K562 (cell line): ENCODE measurements around the gene RPL15. TPM values are rescaled to one million over a fixed set of nuclear protein-coding genes. Genes with fewer than 3 reads are reported as not detected.
A peak's percentile ranks its signal among the peaks of the same experiment; 100 is the strongest.

Experiments
- ATAC-seq: fragments of 200-7000 bp; cut with Tn5 transposase; 3 replicates; pipeline ENCODE4 v1.9.1; 2020; ENCODE audit warnings: moderate library complexity
- BruUV-seq: library from RNA; stranded (reverse); fragments of 400-500 nt; replicated peaks from 2 replicates; lab custom pipeline; 2021; lab: Mats Ljungman, UMichigan
- CTCF ChIA-PET: fragments of 300-600 bp; formaldehyde crosslinking; extraction: SDS; loops from one replicate; lab custom pipeline; 2021; ENCODE audit warnings: low intra/inter-chr PET ratio; lab: Yijun Ruan, JAX
- POLR2A ChIA-PET: fragments of 300-600, 350-650 bp; sonication (Branson Sonifier 250); formaldehyde crosslinking; extraction: SDS; loops from one replicate; lab custom pipeline; 2021; ENCODE audit warnings: antibody characterized with exemption, inconsistent platforms; lab: Yijun Ruan, JAX
- DNase-seq, 4 experiments: peaks; one replicate each; pipeline versions ENCODE4 v3.0.0 to v3.0.0-alpha.2; 2011 to 2018; ENCODE audit warnings: low spot score in 3 of 4, mixed read lengths in 3 of 4; ENCODE audit errors: extremely low read depth in 1 of 4
- FAIRE-seq: peaks from 2 replicates; lab custom pipeline; 2011; peaks lifted over from hg19 to GRCh38; lab: Jason Lieb, UNC
- H2AFZ ChIP-seq: 2 replicates; pipeline ENCODE4 v1.6.0; 2011; ENCODE audit warnings: low read depth, low read length, control low read depth, inconsistent platforms
- H3K27ac ChIP-seq: fragments of 200-600 bp; 3 replicates; pipeline ENCODE4 v1.8.0; 2011; ENCODE audit warnings: low read depth, mild to moderate bottlenecking, control low read depth, inconsistent platforms, low read length, moderate library complexity, mixed read lengths; ENCODE audit errors: extremely low read depth
- H3K27me3 ChIP-seq, 2 experiments: fragments of 300-600 bp in 1 of 2; 2 replicates in 1 of 2; 3 replicates in 1 of 2; pipeline versions ENCODE4 v1.6.0 to v1.8.0; 2011; ENCODE audit warnings: inconsistent platforms in 2 of 2, low read length in 2 of 2, mild to moderate bottlenecking in 1 of 2, mixed read lengths in 1 of 2, moderate library complexity in 1 of 2; ENCODE audit not compliant: control insufficient read depth in 2 of 2, insufficient read depth in 2 of 2
- H3K36me3 ChIP-seq: fragments of 300-600 bp; 3 replicates; pipeline ENCODE4 v1.8.0; 2011; ENCODE audit warnings: mild to moderate bottlenecking, low read length, inconsistent platforms; ENCODE audit not compliant: control insufficient read depth, insufficient read depth
- H3K4me1 ChIP-seq, 2 experiments: fragments of 200-600 bp in 1 of 2; replicated peaks in 1 of 2; 2 replicates in 1 of 2; 3 replicates in 1 of 2; pipeline versions ENCODE4 v1.5.1 to v1.8.0; 2011; ENCODE audit warnings: inconsistent platforms in 2 of 2, low read length in 2 of 2, mild to moderate bottlenecking in 1 of 2, mixed read lengths in 1 of 2, moderate library complexity in 1 of 2; ENCODE audit not compliant: control insufficient read depth in 2 of 2, insufficient read depth in 2 of 2
- H3K4me2 ChIP-seq: 2 replicates; pipeline ENCODE4 v1.6.1; 2011; ENCODE audit warnings: low read length, control low read depth, inconsistent platforms, mixed read lengths; ENCODE audit not compliant: insufficient read depth
- H3K4me3 ChIP-seq: fragments of 200-600 bp; sonication (generic), shearing (Covaris generic); 2 replicates; pipeline ENCODE4 v1.5.1; 2016; ENCODE audit warnings: control low read depth, inconsistent platforms
- H3K79me2 ChIP-seq: fragments of 200-600 bp; 3 replicates; pipeline ENCODE4 v1.8.0; 2011; ENCODE audit warnings: low read length, inconsistent platforms; ENCODE audit not compliant: control insufficient read depth, insufficient read depth
- H3K9ac ChIP-seq, 2 experiments: 2 replicates each; pipeline versions ENCODE4 v1.6.0 to v1.6.1; 2011; ENCODE audit warnings: low read depth in 2 of 2, low read length in 2 of 2, control low read depth in 1 of 2, inconsistent platforms in 1 of 2, mild to moderate bottlenecking in 1 of 2, mixed read lengths in 1 of 2; ENCODE audit not compliant: insufficient read depth in 1 of 2
- H3K9me1 ChIP-seq: one replicate; pipeline ENCODE4 v1.6.0; 2011; ENCODE audit warnings: inconsistent platforms, mild to moderate bottlenecking, low read length, moderate library complexity; ENCODE audit not compliant: control insufficient read depth, insufficient read depth
- H3K9me3 ChIP-seq: replicated peaks from 2 replicates; pipeline ENCODE4 v1.5.1; 2011; ENCODE audit warnings: low read depth, low read length, inconsistent platforms; ENCODE audit not compliant: control insufficient read depth, insufficient read depth
- H4K20me1 ChIP-seq: replicated peaks from 2 replicates; pipeline ENCODE4 v1.6.1; 2011; ENCODE audit warnings: low read length, inconsistent platforms, mixed read lengths; ENCODE audit not compliant: control insufficient read depth, insufficient read depth
- ELF4 ChIP-seq: fragments of 450-650 bp; formaldehyde crosslinking; IDR thresholded peaks from 2 replicates; pipeline ENCODE4 v1.4.0; 2022; ENCODE audit warnings: missing genetic modification characterization
- EWSR1 ChIP-seq: fragments of 450-650 bp; IDR thresholded peaks from 2 replicates; pipeline ENCODE4 v1.6.1; 2018; ENCODE audit warnings: borderline replicate concordance, mild to moderate bottlenecking, low read depth, moderate library complexity; ENCODE audit not compliant: partially characterized antibody
- POLR2H ChIP-seq: IDR thresholded peaks from 2 replicates; pipeline ENCODE4 v1.6.1; 2016; ENCODE audit warnings: missing genetic modification characterization, low read depth, mild to moderate bottlenecking, control low read depth, missing compliant biosample characterization, moderate library complexity
- RBFOX2 ChIP-seq: fragments of 200-400 bp; formaldehyde crosslinking; IDR thresholded peaks from 2 replicates; pipeline ENCODE4 v1.6.1; 2017; ENCODE audit warnings: low read depth, mild to moderate bottlenecking, low read length, moderate library complexity
- WGBS: fragments of 100-300 bp; shearing (Covaris generic); methylation state at CpG from one replicate; pipeline ENCODE4 v1.1.6; 2016; ENCODE audit warnings: low coverage, mixed read lengths; ENCODE audit not compliant: insufficient coverage; ENCODE audit errors: missing lambda C conversion rate; 5-methylcytosine and 5-hydroxymethylcytosine counted together
- in situ Hi-C: fragments of 300-500 bp; cut with MboI; formaldehyde crosslinking; loops from 4 replicates; pipeline ENCODE4 v1.15.0; 2018; ENCODE audit warnings: inconsistent platforms, mixed read lengths
- intact Hi-C: fragments of 100-400 bp; cut with micrococcal nuclease; formaldehyde crosslinking; loops from 2 replicates; pipeline ENCODE4 v1.14.2; 2022
- polyA plus RNA-seq, 8 experiments: library from polyadenylated mRNA; depleted of rRNA in 4 of 8; stranded (reverse) in 5 of 8; unstranded in 3 of 8; fragments of >200 nt; fragmentation: Nextera tagmentation in 2 of 8; fragmentation: Illumina TruSeq in 1 of 8; extraction: Ambion mirVana in 2 of 8; extraction: Trizol in 1 of 8; gene quantifications; 2 replicates each; pipeline versions ENCODE4 v1.2.1 to v1.2.3, GENCODE V29; 2011 to 2014; ENCODE audit warnings: inconsistent platforms in 1 of 8, missing spikeins in 1 of 8
- total RNA-seq, 7 experiments: library from RNA; depleted of rRNA in 6 of 7; stranded (reverse); fragments of >200 nt in 6 of 7; fragmentation: Illumina TruSeq in 2 of 7; extraction: Trizol in 2 of 7; gene quantifications; 2 replicates each; pipeline versions ENCODE4 v1.2.1 to v1.2.3, GENCODE V29; 2011 to 2021; ENCODE audit warnings: low replicate concordance in 1 of 7
- TF ChIP-seq, protein P1 (sequence below): sonication (generic); formaldehyde crosslinking; IDR thresholded peaks from 2 replicates; pipeline ENCODE4 v1.8.0; 2022; ENCODE audit warnings: missing genetic modification reagents, mild to moderate bottlenecking, borderline replicate concordance
- TF ChIP-seq, protein P2 (sequence below): fragments of 450-650 bp; IDR thresholded peaks from 2 replicates; pipeline ENCODE4 v1.6.1; 2014; ENCODE audit warnings: low read depth, mild to moderate bottlenecking, moderate library complexity, borderline replicate concordance

RPL15 gene
- total and polyA plus RNA-seq, 9 of the 15 experiments (the other 6 are each of a cell fraction or from before 2014, with no cell fraction given) = 2,393 to 8,850 (median 3,928) TPM

DNA sequence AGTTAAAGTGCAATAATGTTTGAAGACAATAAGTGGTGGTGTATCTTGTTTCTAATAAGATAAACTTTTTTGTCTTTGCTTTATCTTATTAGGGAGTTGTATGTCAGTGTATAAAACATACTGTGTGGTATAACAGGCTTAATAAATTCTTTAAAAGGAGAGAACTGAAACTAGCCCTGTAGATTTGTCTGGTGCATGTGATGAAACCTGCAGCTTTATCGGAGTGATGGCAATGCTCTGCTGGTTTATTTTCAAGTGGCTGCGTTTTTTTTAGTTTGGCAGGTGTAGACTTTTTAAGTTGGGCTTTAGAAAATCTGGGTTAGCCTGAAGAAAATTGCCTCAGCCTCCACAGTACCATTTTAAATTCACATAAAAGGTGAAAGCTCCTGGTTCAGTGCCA, 2.7 kb downstream of the RPL15 start:
- Histone ChIP-seq H3K9me1 (no peaks in the 10 kb centered on the region), H3K4me2 (peak overlapping the region; percentile 34), H3K27me3 (no peaks in the 10 kb centered on the region), H3K79me2 (peaks cover 56% of the 10 kb centered on the region), H4K20me1 (peaks cover 22% of the 10 kb centered on the region), H2AFZ (no peak overlapping the region), H3K36me3 (peaks cover 41% of the 10 kb centered on the region), H3K4me3 (peak overlapping the region; percentile 73; the same call in 1 of the 2 replicates), H3K4me1 (peaks cover 9 to 34% of the 10 kb centered on the region in 2 experiments), H3K9ac (no peak overlapping the region), H3K27ac (no peak overlapping the region; the same call in 2 of the 3 replicates), H3K9me3 (no peaks in the 10 kb centered on the region)
- WGBS = 55% methylated on average over 2 of the region's 2 CpGs
- no TSS peak for BruUV-seq
- no peak for FAIRE-seq
- ChIA-PET CTCF (no interaction called here), POLR2A (interaction anchor here (0.6 to 7.1 kb wide), 7 partner anchors 9 to 439 kb away, joined by 3 to 165 read pairs (median 35); no protein-coding TSS in a partner anchor)
- no peak for ATAC-seq
- TF ChIP-seq ELF4 (CRISPR knock-in tag) = no peak
- TF ChIP-seq POLR2H (tag) = 0 out of 2 replicates have a peak, but pooled peaks have one; percentile 4
- peak; percentile 56; the same call in 1 of the 2 replicates for TF ChIP-seq RBFOX2
- no peak for TF ChIP-seq EWSR1
- TF ChIP-seq, protein P1, sequence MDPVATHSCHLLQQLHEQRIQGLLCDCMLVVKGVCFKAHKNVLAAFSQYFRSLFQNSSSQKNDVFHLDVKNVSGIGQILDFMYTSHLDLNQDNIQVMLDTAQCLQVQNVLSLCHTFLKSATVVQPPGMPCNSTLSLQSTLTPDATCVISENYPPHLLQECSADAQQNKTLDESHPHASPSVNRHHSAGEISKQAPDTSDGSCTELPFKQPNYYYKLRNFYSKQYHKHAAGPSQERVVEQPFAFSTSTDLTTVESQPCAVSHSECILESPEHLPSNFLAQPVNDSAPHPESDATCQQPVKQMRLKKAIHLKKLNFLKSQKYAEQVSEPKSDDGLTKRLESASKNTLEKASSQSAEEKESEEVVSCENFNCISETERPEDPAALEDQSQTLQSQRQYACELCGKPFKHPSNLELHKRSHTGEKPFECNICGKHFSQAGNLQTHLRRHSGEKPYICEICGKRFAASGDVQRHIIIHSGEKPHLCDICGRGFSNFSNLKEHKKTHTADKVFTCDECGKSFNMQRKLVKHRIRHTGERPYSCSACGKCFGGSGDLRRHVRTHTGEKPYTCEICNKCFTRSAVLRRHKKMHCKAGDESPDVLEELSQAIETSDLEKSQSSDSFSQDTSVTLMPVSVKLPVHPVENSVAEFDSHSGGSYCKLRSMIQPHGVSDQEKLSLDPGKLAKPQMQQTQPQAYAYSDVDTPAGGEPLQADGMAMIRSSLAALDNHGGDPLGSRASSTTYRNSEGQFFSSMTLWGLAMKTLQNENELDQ (CRISPR knock-in tag) = no peak
- TF ChIP-seq, protein P2, sequence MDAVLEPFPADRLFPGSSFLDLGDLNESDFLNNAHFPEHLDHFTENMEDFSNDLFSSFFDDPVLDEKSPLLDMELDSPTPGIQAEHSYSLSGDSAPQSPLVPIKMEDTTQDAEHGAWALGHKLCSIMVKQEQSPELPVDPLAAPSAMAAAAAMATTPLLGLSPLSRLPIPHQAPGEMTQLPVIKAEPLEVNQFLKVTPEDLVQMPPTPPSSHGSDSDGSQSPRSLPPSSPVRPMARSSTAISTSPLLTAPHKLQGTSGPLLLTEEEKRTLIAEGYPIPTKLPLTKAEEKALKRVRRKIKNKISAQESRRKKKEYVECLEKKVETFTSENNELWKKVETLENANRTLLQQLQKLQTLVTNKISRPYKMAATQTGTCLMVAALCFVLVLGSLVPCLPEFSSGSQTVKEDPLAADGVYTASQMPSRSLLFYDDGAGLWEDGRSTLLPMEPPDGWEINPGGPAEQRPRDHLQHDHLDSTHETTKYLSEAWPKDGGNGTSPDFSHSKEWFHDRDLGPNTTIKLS = no peak
- no peak for DNase-seq
- in situ Hi-C loops (no loop called here), intact Hi-C loops (loop anchor here (10.0 kb wide), 1 partner anchor 575 kb away; the partner anchor contains the start of gene THRB)
